DOHH2 (cell line): ENCODE results near the gene EFTUD2.

Source experiments
- H3F3A ChIP-seq: fragments of 200-600 bp; sonication (generic), shearing (Covaris generic); 2 replicates; pipeline ENCODE4 v1.6.0; 2016; ENCODE audit warnings: antibody characterized with exemption, mild to moderate bottlenecking; ENCODE audit not compliant: control insufficient read depth, insufficient read depth
- H3K27ac ChIP-seq: fragments of 200-600 bp; sonication (generic); 2 replicates; pipeline ENCODE4 v1.5.1; 2014; ENCODE audit warnings: low read depth, mild to moderate bottlenecking, low read length, moderate library complexity
- H3K27me3 ChIP-seq: fragments of 200-600 bp; sonication (generic); 2 replicates; pipeline ENCODE4 v1.6.1; 2014; ENCODE audit warnings: mild to moderate bottlenecking, low read length, mixed read lengths; ENCODE audit not compliant: control insufficient read depth
- H3K36me3 ChIP-seq: fragments of 200-600 bp; sonication (generic); 2 replicates; pipeline ENCODE4 v1.6.1; 2014; ENCODE audit warnings: mild to moderate bottlenecking, low read length, moderate library complexity, mixed read lengths; ENCODE audit not compliant: control insufficient read depth
- H3K4me1 ChIP-seq: fragments of 200-600 bp; sonication (generic); 2 replicates; pipeline ENCODE4 v1.6.1; 2014; ENCODE audit warnings: mild to moderate bottlenecking, low read length, mixed read lengths; ENCODE audit not compliant: control insufficient read depth
- H3K4me2 ChIP-seq: fragments of 200-600 bp; sonication (generic); 2 replicates; pipeline ENCODE4 v1.6.0; 2014; ENCODE audit warnings: mild to moderate bottlenecking, low read length, moderate library complexity
- H3K4me3 ChIP-seq: fragments of 200-600 bp; sonication (generic); 2 replicates; pipeline ENCODE4 v1.5.1; 2014; ENCODE audit warnings: mild to moderate bottlenecking, low read length, mixed read lengths
- H3K79me2 ChIP-seq: fragments of 200-600 bp; sonication (generic); 2 replicates; pipeline ENCODE4 v1.6.1; 2014; ENCODE audit warnings: mild to moderate bottlenecking, low read length, mixed read lengths; ENCODE audit not compliant: control insufficient read depth
- H3K9me2 ChIP-seq: fragments of 200-600 bp; sonication (generic); replicated peaks from 2 replicates; pipeline ENCODE4 v1.6.1; 2014; ENCODE audit warnings: mild to moderate bottlenecking, low read length, mixed read lengths; ENCODE audit not compliant: control insufficient read depth
- H3K9me3 ChIP-seq: fragments of 200-600 bp; sonication (generic); 2 replicates; pipeline ENCODE4 v1.6.1; 2014; ENCODE audit warnings: antibody characterized with exemption, low read length, mixed read lengths; ENCODE audit not compliant: control insufficient read depth, insufficient read depth
- H4K20me1 ChIP-seq: fragments of 200-600 bp; sonication (generic); 2 replicates; pipeline ENCODE4 v1.6.0; 2014; ENCODE audit warnings: low read depth, mild to moderate bottlenecking, antibody characterized with exemption, low read length, moderate library complexity; ENCODE audit not compliant: control insufficient read depth, insufficient read depth
- CTCF ChIP-seq: fragments of 200-600 bp; sonication (generic); IDR thresholded peaks from one replicate; pipeline ENCODE4 v1.5.1; 2014; ENCODE audit warnings: antibody characterized with exemption, mild to moderate bottlenecking, low read depth, low read length; ENCODE audit not compliant: poor library complexity, severe bottlenecking
- EZH2phosphoT487 ChIP-seq: fragments of 200-600 bp; sonication (generic); IDR thresholded peaks from 2 replicates; pipeline ENCODE4 v1.6.1; 2017; ENCODE audit warnings: borderline replicate concordance, mild to moderate bottlenecking, antibody characterized with exemption, low read length, moderate library complexity, mixed read lengths

Gene EFTUD2

GRCh38 chr17:44942456-44942855, 43.2 kb upstream of the EFTUD2 start:
- H4K20me1 ChIP-seq, result no peaks in the 10 kb centered on the region
- no peaks in the 10 kb centered on the region for H3K27me3 ChIP-seq
- H3K36me3 ChIP-seq, result peaks cover 78% of the 10 kb centered on the region
- H3K79me2 ChIP-seq, result peaks cover 100% of the 10 kb centered on the region
- H3K4me2 ChIP-seq, result no peak overlapping the region
- TF ChIP-seq CTCF (no peak), EZH2phosphoT487 (no peak)
- H3F3A ChIP-seq, result peaks cover 4% of the 10 kb centered on the region; the same call in 1 of the 2 replicates
- H3K27ac ChIP-seq, result no peak overlapping the region
- no peaks in the 10 kb centered on the region for H3K9me3 ChIP-seq
- peaks cover 20% of the 10 kb centered on the region for H3K4me1 ChIP-seq
- H3K9me2 ChIP-seq, result no peaks in the 10 kb centered on the region
- H3K4me3 ChIP-seq, result no peak overlapping the region

DNA sequence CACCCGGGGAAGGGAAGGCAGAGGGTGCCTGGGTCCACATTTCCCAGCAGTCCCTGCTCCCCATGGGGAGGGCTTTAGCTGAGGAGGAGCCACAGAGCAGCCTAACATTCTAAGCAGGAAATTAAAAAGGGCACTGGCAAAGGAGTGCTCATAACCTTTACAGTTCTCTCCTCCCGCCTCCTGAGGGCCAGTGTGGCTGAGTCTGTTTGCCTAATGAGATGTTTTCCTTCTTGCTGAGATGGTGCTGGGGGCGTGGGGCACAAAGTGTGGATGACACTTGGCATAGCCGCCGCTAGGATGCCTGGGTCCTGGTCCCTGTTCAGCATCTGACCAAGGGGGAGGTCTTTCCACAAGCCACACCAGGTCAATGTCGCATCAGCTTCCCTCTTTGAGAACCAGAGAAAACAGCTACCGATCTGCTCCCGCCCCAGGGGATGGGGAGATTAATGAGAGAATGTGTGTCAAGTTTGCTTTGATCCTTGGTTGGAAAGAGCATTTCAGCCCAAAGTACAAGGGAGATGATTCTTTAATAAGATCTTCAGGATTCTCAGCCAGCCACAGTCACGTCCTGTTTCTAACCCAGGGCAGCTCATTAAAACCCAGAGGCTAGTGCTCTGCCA, 42.6 kb upstream of the EFTUD2 start:
- Histone ChIP-seq H3K4me3 (no peak overlapping the region), H3K4me2 (no peak overlapping the region), H3K9me3 (no peaks in the 10 kb centered on the region), H3K9me2 (no peaks in the 10 kb centered on the region), H3K36me3 (peaks cover 78% of the 10 kb centered on the region), H3K27me3 (no peaks in the 10 kb centered on the region), H3K27ac (no peak overlapping the region), H4K20me1 (no peaks in the 10 kb centered on the region), H3F3A (peaks cover 7% of the 10 kb centered on the region; the same call in 1 of the 2 replicates), H3K4me1 (peaks cover 20% of the 10 kb centered on the region), H3K79me2 (peaks cover 100% of the 10 kb centered on the region)
- TF ChIP-seq EZH2phosphoT487, result no peak
- TF ChIP-seq CTCF, result no peak

- Histone ChIP-seq H3K27me3 (no peaks in the 10 kb centered on the region), H3K4me3 (no peak overlapping the region), H3K4me2 (no peak overlapping the region), H3K9me3 (no peaks in the 10 kb centered on the region), H3K79me2 (peaks cover 95% of the 10 kb centered on the region), H3K27ac (no peak overlapping the region), H3K9me2 (no peaks in the 10 kb centered on the region), H4K20me1 (no peaks in the 10 kb centered on the region), H3K36me3 (peaks cover 77% of the 10 kb centered on the region), H3K4me1 (peaks cover 19% of the 10 kb centered on the region), H3F3A (peaks cover 7% of the 10 kb centered on the region; the same call in 1 of the 2 replicates)
- TF ChIP-seq EZH2phosphoT487 (no peak), CTCF (no peak)
Observed at GRCh38 chr17:44940768-44941167, 41.5 kb upstream of the EFTUD2 start.
